ENCODE measurements around the gene CFAP161. TPM values are rescaled to one million over a fixed set of nuclear protein-coding genes. Genes with fewer than 3 reads are reported as not detected.

Gene CFAP161
- total and polyA plus RNA-seq, 9 of the 15 experiments (the other 6 are each of a cell fraction or from before 2014, with no cell fraction given) = 25.8 to 83.3 (median 75.6) TPM

GRCh38 chr15:81106560-81106959, 27.5 kb upstream of the CFAP161 start (continued):
- TF ChIP-seq PRDM10 (IDR thresholded peaks at IDR 0.05; ENCODE audit: partially characterized antibody) (no peak), SMC3 (conservative IDR thresholded peaks at IDR 0.05; ENCODE audit: insufficient read depth, low read depth, low read length) (peak; percentile 86), PKNOX1 (IDR thresholded peaks at IDR 0.05) (peak; percentile 22; the same call in 1 of the 2 replicates), NR2C2 (CRISPR knock-in tag; IDR thresholded peaks at IDR 0.05) (no peak), NR2C2 (tag; IDR thresholded peaks at IDR 0.05) (0 out of 2 replicates have a peak, but pooled peaks have one; percentile 24), ZNF79 (CRISPR knock-in tag; IDR thresholded peaks at IDR 0.05; ENCODE audit: low read depth) (no peak), ATF7 (IDR thresholded peaks at IDR 0.05) (peak; percentile 13; the same call in 1 of the 2 replicates), NR2C1 (IDR thresholded peaks at IDR 0.05) (no peak), NR2C1 (tag; IDR thresholded peaks at IDR 0.05) (peak; percentile 21; the same call in 1 of the 2 replicates), PPARD (CRISPR knock-in tag; IDR thresholded peaks at IDR 0.05) (no peak), ESRRA (IDR thresholded peaks at IDR 0.05; ENCODE audit: borderline replicate concordance, low read depth) (peak; percentile 33; the same call in 1 of the 2 replicates), PCBP2 (IDR thresholded peaks at IDR 0.05; ENCODE audit: low read depth, low read length, poor library complexity, severe bottlenecking) (no peak), NFXL1 (CRISPR knock-in tag; IDR thresholded peaks at IDR 0.05) (no peak), CTCF (IDR thresholded peaks at IDR 0.05 in 2 of 3, conservative IDR thresholded peaks at IDR 0.05 in 1 of 3; ENCODE audit: insufficient read depth in 2 of 3, low read depth in 1 of 3, low read length in 3 of 3) (peak; percentile 75 to 89 (median 76)), ELK1 (CRISPR knock-in tag; IDR thresholded peaks at IDR 0.05) (no peak), PBX2 (CRISPR knock-in tag; IDR thresholded peaks at IDR 0.05; ENCODE audit: low read depth) (no peak), PBX2 (tag; conservative IDR thresholded peaks at IDR 0.05; ENCODE audit: low read depth) (peak; percentile 18; the same call in 1 of the 2 replicates)
